MM.1S (cell line): ENCODE results near the gene CR1.
"Not testable (repeated sequence)": the region's sequence is repeated elsewhere in the genome, so short reads cannot be mapped to it uniquely, and the experiment has no call there.

Source experiments
- DNase-seq: peaks from one replicate; pipeline ENCODE4 v3.0.0-alpha.2; 2015
- H2AFZ ChIP-seq: fragments of 300-600 bp; sonication (generic); 2 replicates; pipeline ENCODE4 v1.6.0; 2016; ENCODE audit warnings: antibody characterized with exemption, low read length
- H3F3A ChIP-seq: fragments of 300-600 bp; sonication (generic); 2 replicates; pipeline ENCODE4 v1.6.1; 2016; ENCODE audit warnings: mild to moderate bottlenecking, antibody characterized with exemption, low read length, moderate library complexity, mixed read lengths; ENCODE audit not compliant: insufficient read depth
- H3K27ac ChIP-seq: fragments of 300-600 bp; sonication (generic); 2 replicates; pipeline ENCODE4 v1.5.1; 2016; ENCODE audit warnings: mild to moderate bottlenecking, low read length
- H3K27me3 ChIP-seq: fragments of 300-600 bp; sonication (generic); replicated peaks from 2 replicates; pipeline ENCODE4 v1.6.0; 2016; ENCODE audit warnings: low read length; ENCODE audit not compliant: insufficient read depth
- H3K36me3 ChIP-seq: fragments of 300-600 bp; sonication (generic); replicated peaks from 2 replicates; pipeline ENCODE4 v1.6.1; 2016; ENCODE audit warnings: mild to moderate bottlenecking, low read length, mixed read lengths; ENCODE audit not compliant: insufficient read depth
- H3K4me1 ChIP-seq: fragments of 300-600 bp; sonication (generic); 2 replicates; pipeline ENCODE4 v1.6.1; 2016; ENCODE audit warnings: low read length, mixed read lengths
- H3K4me2 ChIP-seq: fragments of 300-600 bp; sonication (generic); 2 replicates; pipeline ENCODE4 v1.6.0; 2016; ENCODE audit warnings: low read depth, low read length
- H3K4me3 ChIP-seq: fragments of 300-600 bp; sonication (generic); 2 replicates; pipeline ENCODE4 v1.5.1; 2016; ENCODE audit warnings: low read length, mixed read lengths
- H3K79me2 ChIP-seq: fragments of 300-600 bp; sonication (generic); 2 replicates; pipeline ENCODE4 v1.6.1; 2016; ENCODE audit warnings: mixed run types, low read length, mixed read lengths
- H3K9ac ChIP-seq: fragments of 300-600 bp; sonication (generic); 2 replicates; pipeline ENCODE4 v1.6.1; 2016; ENCODE audit warnings: low read length, mixed read lengths
- H3K9me2 ChIP-seq: fragments of 300-600 bp; sonication (generic); replicated peaks from 2 replicates; pipeline ENCODE4 v1.6.1; 2016; ENCODE audit warnings: mild to moderate bottlenecking, low read length, mixed read lengths; ENCODE audit not compliant: insufficient read depth
- H3K9me3 ChIP-seq: fragments of 300-600 bp; sonication (generic); replicated peaks from 2 replicates; pipeline ENCODE4 v1.6.1; 2016; ENCODE audit warnings: mild to moderate bottlenecking, low read length, mixed read lengths; ENCODE audit not compliant: insufficient read depth
- H4K20me1 ChIP-seq: fragments of 300-600 bp; sonication (generic); 2 replicates; pipeline ENCODE4 v1.6.1; 2016; ENCODE audit warnings: mild to moderate bottlenecking, low read length, moderate library complexity, mixed read lengths; ENCODE audit not compliant: insufficient read depth
- CTCF ChIP-seq: fragments of 300-600 bp; sonication (generic); IDR thresholded peaks from 2 replicates; pipeline ENCODE4 v1.5.1; 2016; ENCODE audit warnings: antibody characterized with exemption, low read length, mixed read lengths
- EZH2 ChIP-seq: fragments of 300-600 bp; sonication (generic); optimal IDR thresholded peaks from 2 replicates; pipeline ENCODE3; 2017; ENCODE audit warnings: low read depth, mild to moderate bottlenecking, antibody characterized with exemption, low read length, mixed read lengths
- EZH2phosphoT487 ChIP-seq: fragments of 300-600 bp; sonication (generic); IDR thresholded peaks from 2 replicates; pipeline ENCODE4 v1.6.1; 2018; ENCODE audit warnings: antibody characterized with exemption, low read length

Gene CR1

GRCh38 chr1:207591205-207591604, 95.2 kb downstream of the CR1 start:
- H3K9me2 ChIP-seq, H2AFZ ChIP-seq, H3K9me3 ChIP-seq, H3K27ac ChIP-seq, H3F3A ChIP-seq, H3K79me2 ChIP-seq, H3K4me3 ChIP-seq, H4K20me1 ChIP-seq, H3K9ac ChIP-seq, H3K36me3 ChIP-seq, H3K4me1 ChIP-seq, H3K27me3 ChIP-seq, H3K4me2 ChIP-seq, DNase-seq: not testable (repeated sequence)

GRCh38 chr1:207594095-207594494, 98.1 kb downstream of the CR1 start:
- H3K79me2 ChIP-seq, DNase-seq, H3K9me3 ChIP-seq, H3K36me3 ChIP-seq, H3K4me2 ChIP-seq, H2AFZ ChIP-seq, H3K9ac ChIP-seq, H3K27me3 ChIP-seq, H3K4me3 ChIP-seq, H3F3A ChIP-seq, H3K9me2 ChIP-seq, H3K4me1 ChIP-seq, H3K27ac ChIP-seq, H4K20me1 ChIP-seq: not testable (repeated sequence)

- Histone ChIP-seq H3K4me1 (no peaks in the 10 kb centered on the region), H3K27me3 (no peaks in the 10 kb centered on the region), H2AFZ (no peak overlapping the region), H3K9me2 (no peaks in the 10 kb centered on the region), H3K79me2 (no peaks in the 10 kb centered on the region), H3K27ac (no peak overlapping the region), H3K9ac (no peak overlapping the region), H3K9me3 (no peaks in the 10 kb centered on the region), H3K4me2 (no peak overlapping the region), H3F3A (no peaks in the 10 kb centered on the region), H3K4me3 (no peak overlapping the region), H3K36me3 (no peaks in the 10 kb centered on the region), H4K20me1 (no peaks in the 10 kb centered on the region)
- no peak for TF ChIP-seq EZH2
- TF ChIP-seq EZH2phosphoT487, result no peak
- TF ChIP-seq CTCF, result no peak
- DNase-seq, result no peak
Measured at GRCh38 chr1:207603777-207604176, 107.8 kb downstream of the CR1 start.

GRCh38 chr1:207605444-207606361, 109.7 kb downstream of the CR1 start:
- Histone ChIP-seq H3K9me2 (no peaks in the 10 kb centered on the region), H3K4me1 (no peaks in the 10 kb centered on the region), H3F3A (no peaks in the 10 kb centered on the region), H3K9ac (no peak overlapping the region), H3K27ac (no peak overlapping the region), H3K9me3 (no peaks in the 10 kb centered on the region), H3K27me3 (no peaks in the 10 kb centered on the region), H4K20me1 (no peaks in the 10 kb centered on the region), H3K4me2 (no peak overlapping the region), H3K79me2 (no peaks in the 10 kb centered on the region), H3K4me3 (no peak overlapping the region), H2AFZ (no peak overlapping the region), H3K36me3 (no peaks in the 10 kb centered on the region)
- DNase-seq, result no peak
- TF ChIP-seq CTCF (no peak), EZH2phosphoT487 (no peak), EZH2 (no peak)
